ENCODE results near the gene GJB4.

Gene GJB4

DNA sequence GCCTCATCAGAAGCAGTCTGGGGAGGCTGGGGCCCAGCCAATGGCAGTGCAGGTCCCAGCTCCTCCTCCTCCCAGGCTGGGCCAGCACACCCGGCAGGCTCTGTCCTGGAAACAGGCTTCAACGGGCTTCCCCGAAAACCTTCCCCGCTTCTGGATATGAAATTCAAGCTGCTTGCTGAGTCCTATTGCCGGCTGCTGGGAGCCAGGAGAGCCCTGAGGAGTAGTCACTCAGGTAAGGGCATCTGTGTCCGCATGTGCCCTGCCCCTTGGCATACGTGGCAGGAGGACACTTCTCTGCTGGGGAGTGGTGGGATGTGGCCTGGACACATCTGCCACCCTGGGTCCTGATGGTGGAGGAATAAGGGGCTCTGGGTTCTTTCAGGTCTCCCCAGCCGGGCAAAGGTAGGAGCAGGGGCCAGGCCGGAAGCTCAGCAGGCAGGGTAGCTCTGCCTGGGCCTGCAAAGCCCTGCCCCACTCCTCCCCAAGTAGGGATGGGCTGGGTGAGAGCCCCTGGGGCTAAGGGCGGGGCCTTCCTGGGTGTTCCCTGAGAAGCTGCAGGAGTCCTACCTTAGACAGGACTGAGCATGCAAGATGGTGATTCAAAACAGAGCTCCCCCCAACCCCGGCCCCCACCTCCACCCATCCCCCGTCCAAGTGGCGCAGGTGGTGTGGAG, 4.4 kb upstream of the GJB4 start, which contains the start of gene GJB5:
Gene GJB5 (plus strand): TSS at position 84 of the 674 bp plus-strand sequence. CDS start 2,284 bp downstream, outside the sequence.
- H3K27me3 ChIP-seq (ENCODE audit: insufficient read depth, low read depth), result no peaks in the 10 kb centered on the region
- no peak within 1 kb of the TSS for H3K27ac ChIP-seq
- no peaks in the 10 kb centered on the region for H3K36me3 ChIP-seq (ENCODE audit: insufficient read depth)
- H3K4me2 ChIP-seq, result no peak within 1 kb of the TSS
- no peak within 1 kb of the TSS for H3K9ac ChIP-seq
- TF ChIP-seq, protein P1, sequence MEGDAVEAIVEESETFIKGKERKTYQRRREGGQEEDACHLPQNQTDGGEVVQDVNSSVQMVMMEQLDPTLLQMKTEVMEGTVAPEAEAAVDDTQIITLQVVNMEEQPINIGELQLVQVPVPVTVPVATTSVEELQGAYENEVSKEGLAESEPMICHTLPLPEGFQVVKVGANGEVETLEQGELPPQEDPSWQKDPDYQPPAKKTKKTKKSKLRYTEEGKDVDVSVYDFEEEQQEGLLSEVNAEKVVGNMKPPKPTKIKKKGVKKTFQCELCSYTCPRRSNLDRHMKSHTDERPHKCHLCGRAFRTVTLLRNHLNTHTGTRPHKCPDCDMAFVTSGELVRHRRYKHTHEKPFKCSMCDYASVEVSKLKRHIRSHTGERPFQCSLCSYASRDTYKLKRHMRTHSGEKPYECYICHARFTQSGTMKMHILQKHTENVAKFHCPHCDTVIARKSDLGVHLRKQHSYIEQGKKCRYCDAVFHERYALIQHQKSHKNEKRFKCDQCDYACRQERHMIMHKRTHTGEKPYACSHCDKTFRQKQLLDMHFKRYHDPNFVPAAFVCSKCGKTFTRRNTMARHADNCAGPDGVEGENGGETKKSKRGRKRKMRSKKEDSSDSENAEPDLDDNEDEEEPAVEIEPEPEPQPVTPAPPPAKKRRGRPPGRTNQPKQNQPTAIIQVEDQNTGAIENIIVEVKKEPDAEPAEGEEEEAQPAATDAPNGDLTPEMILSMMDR (conservative IDR thresholded peaks at IDR 0.05; ENCODE audit: low read depth, low read length), result no peak
- no peaks in the 10 kb centered on the region for H3K79me2 ChIP-seq (ENCODE audit: insufficient read depth, low read depth)
- no peak within 1 kb of the TSS for H2AFZ ChIP-seq (ENCODE audit: low read depth)
- H3K4me1 ChIP-seq (ENCODE audit: low read depth, poor library complexity, severe bottlenecking), result no peaks in the 10 kb centered on the region
- H4K20me1 ChIP-seq (ENCODE audit: insufficient read depth), result no peaks in the 10 kb centered on the region
- no peak within 1 kb of the TSS for H3K4me3 ChIP-seq (IDR thresholded peaks at IDR 0.05; ENCODE audit: insufficient read depth, low read depth, low read length)

DNA sequence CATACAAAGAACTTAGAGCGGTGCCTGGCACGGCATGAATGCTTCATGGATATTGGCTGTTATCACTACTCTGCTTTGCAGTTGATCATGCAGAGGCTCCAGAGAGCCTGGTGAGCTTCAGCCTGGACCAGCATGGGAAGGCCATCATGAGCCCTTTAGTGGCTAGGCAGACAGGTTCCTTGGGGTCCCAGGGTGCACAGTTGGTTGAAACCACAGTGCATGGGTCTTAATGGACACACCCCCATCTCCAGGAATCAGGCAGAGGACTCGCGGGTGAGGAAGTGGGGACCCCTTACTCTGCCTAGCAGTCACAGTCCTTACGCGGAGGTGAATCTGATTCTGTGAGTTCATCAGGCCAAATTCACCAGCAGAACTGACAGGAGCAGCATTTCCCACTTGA, 3.6 kb upstream of the GJB4 start:
- no peaks in the 10 kb centered on the region for H3K4me1 ChIP-seq (ENCODE audit: low read depth, poor library complexity, severe bottlenecking)
- TF ChIP-seq, protein P1 (conservative IDR thresholded peaks at IDR 0.05; ENCODE audit: low read depth, low read length), result no peak
- no peak overlapping the region for H3K9ac ChIP-seq
- no peaks in the 10 kb centered on the region for H3K27me3 ChIP-seq (ENCODE audit: insufficient read depth, low read depth)
- H3K36me3 ChIP-seq (ENCODE audit: insufficient read depth), result no peaks in the 10 kb centered on the region
- no peaks in the 10 kb centered on the region for H3K79me2 ChIP-seq (ENCODE audit: insufficient read depth, low read depth)
- no peak overlapping the region for H3K4me3 ChIP-seq (IDR thresholded peaks at IDR 0.05; ENCODE audit: insufficient read depth, low read depth, low read length)
- no peak overlapping the region for H2AFZ ChIP-seq (ENCODE audit: low read depth)
- H3K27ac ChIP-seq, result no peak overlapping the region
- no peak overlapping the region for H3K4me2 ChIP-seq
- no peaks in the 10 kb centered on the region for H4K20me1 ChIP-seq (ENCODE audit: insufficient read depth)

DNA sequence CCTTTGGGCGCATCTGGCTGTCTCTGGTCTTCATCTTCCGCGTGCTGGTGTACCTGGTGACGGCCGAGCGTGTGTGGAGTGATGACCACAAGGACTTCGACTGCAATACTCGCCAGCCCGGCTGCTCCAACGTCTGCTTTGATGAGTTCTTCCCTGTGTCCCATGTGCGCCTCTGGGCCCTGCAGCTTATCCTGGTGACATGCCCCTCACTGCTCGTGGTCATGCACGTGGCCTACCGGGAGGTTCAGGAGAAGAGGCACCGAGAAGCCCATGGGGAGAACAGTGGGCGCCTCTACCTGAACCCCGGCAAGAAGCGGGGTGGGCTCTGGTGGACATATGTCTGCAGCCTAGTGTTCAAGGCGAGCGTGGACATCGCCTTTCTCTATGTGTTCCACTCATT, 2.2 kb upstream of the GJB4 start:
- Histone ChIP-seq H3K4me3 (IDR thresholded peaks at IDR 0.05; ENCODE audit: insufficient read depth, low read depth, low read length) (no peak overlapping the region), H2AFZ (ENCODE audit: low read depth) (no peak overlapping the region), H3K79me2 (ENCODE audit: insufficient read depth, low read depth) (no peaks in the 10 kb centered on the region), H3K9ac (no peak overlapping the region), H3K4me2 (no peak overlapping the region), H3K36me3 (ENCODE audit: insufficient read depth) (no peaks in the 10 kb centered on the region), H3K27me3 (ENCODE audit: insufficient read depth, low read depth) (no peaks in the 10 kb centered on the region), H3K27ac (no peak overlapping the region), H3K4me1 (ENCODE audit: low read depth, poor library complexity, severe bottlenecking) (no peaks in the 10 kb centered on the region), H4K20me1 (ENCODE audit: insufficient read depth) (no peaks in the 10 kb centered on the region)
- TF ChIP-seq, protein P1 (conservative IDR thresholded peaks at IDR 0.05; ENCODE audit: low read depth, low read length), result no peak

DNA sequence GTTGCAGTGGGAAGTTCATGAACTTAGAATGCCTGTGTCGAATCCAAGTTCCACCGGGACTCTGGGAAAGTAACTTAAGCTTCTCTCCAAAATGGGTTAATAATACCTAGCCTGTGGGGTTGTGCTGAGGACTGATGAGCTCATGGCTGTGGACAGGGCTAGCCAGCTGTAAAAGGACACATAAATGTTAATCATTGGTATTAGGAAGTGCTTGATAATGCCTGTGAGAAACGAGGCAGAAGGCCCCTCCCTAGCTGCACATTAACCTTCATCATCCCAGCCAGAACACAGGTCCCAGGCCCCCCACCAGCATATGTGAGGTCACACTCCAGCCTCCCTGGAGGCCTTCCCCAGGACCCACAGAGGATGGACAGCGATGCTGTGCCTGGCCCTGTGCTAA, 789 bp upstream of the GJB4 start:
- no peak overlapping the region for H3K9ac ChIP-seq
- H3K4me2 ChIP-seq, result no peak overlapping the region
- no peak overlapping the region for H2AFZ ChIP-seq (ENCODE audit: low read depth)
- H3K79me2 ChIP-seq (ENCODE audit: insufficient read depth, low read depth), result no peaks in the 10 kb centered on the region
- no peaks in the 10 kb centered on the region for H4K20me1 ChIP-seq (ENCODE audit: insufficient read depth)
- H3K4me3 ChIP-seq (IDR thresholded peaks at IDR 0.05; ENCODE audit: insufficient read depth, low read depth, low read length), result no peak overlapping the region
- H3K27ac ChIP-seq, result no peak overlapping the region
- H3K27me3 ChIP-seq (ENCODE audit: insufficient read depth, low read depth), result no peaks in the 10 kb centered on the region; the same call in 1 of the 2 replicates
- H3K4me1 ChIP-seq (ENCODE audit: low read depth, poor library complexity, severe bottlenecking), result no peaks in the 10 kb centered on the region
- TF ChIP-seq, protein P1 (conservative IDR thresholded peaks at IDR 0.05; ENCODE audit: low read depth, low read length), result no peak
- no peaks in the 10 kb centered on the region for H3K36me3 ChIP-seq (ENCODE audit: insufficient read depth)

Measured in KMS-11 (cell line).